K562 (cell line): Measurements from ENCODE around the gene TBC1D16. TPM values are rescaled to one million over a fixed set of nuclear protein-coding genes. Genes with fewer than 3 reads are reported as not detected.

Source experiments
- ATAC-seq: fragments of 200-7000 bp; cut with Tn5 transposase; 3 replicates; pipeline ENCODE4 v1.9.1; 2020; ENCODE audit warnings: moderate library complexity
- BruUV-seq: library from RNA; stranded (reverse); fragments of 400-500 nt; replicated peaks from 2 replicates; lab custom pipeline; 2021; lab: Mats Ljungman, UMichigan
- CTCF ChIA-PET: fragments of 300-600 bp; formaldehyde crosslinking; extraction: SDS; loops from one replicate; lab custom pipeline; 2021; ENCODE audit warnings: low intra/inter-chr PET ratio; lab: Yijun Ruan, JAX
- POLR2A ChIA-PET: fragments of 300-600, 350-650 bp; sonication (Branson Sonifier 250); formaldehyde crosslinking; extraction: SDS; loops from one replicate; lab custom pipeline; 2021; ENCODE audit warnings: antibody characterized with exemption, inconsistent platforms; lab: Yijun Ruan, JAX
- DNase-seq, 4 experiments: peaks; one replicate each; pipeline versions ENCODE4 v3.0.0 to v3.0.0-alpha.2; 2011 to 2018; ENCODE audit warnings: low spot score in 3 of 4, mixed read lengths in 3 of 4; ENCODE audit errors: extremely low read depth in 1 of 4
- FAIRE-seq: peaks from 2 replicates; lab custom pipeline; 2011; peaks lifted over from hg19 to GRCh38; lab: Jason Lieb, UNC
- H2AFZ ChIP-seq: 2 replicates; pipeline ENCODE4 v1.6.0; 2011; ENCODE audit warnings: low read depth, low read length, control low read depth, inconsistent platforms
- H3K27ac ChIP-seq: fragments of 200-600 bp; 3 replicates; pipeline ENCODE4 v1.8.0; 2011; ENCODE audit warnings: low read depth, mild to moderate bottlenecking, control low read depth, inconsistent platforms, low read length, moderate library complexity, mixed read lengths; ENCODE audit errors: extremely low read depth
- H3K27me3 ChIP-seq, 2 experiments: fragments of 300-600 bp in 1 of 2; 2 replicates in 1 of 2; 3 replicates in 1 of 2; pipeline versions ENCODE4 v1.6.0 to v1.8.0; 2011; ENCODE audit warnings: inconsistent platforms in 2 of 2, low read length in 2 of 2, mild to moderate bottlenecking in 1 of 2, mixed read lengths in 1 of 2, moderate library complexity in 1 of 2; ENCODE audit not compliant: control insufficient read depth in 2 of 2, insufficient read depth in 2 of 2
- H3K36me3 ChIP-seq: fragments of 300-600 bp; 3 replicates; pipeline ENCODE4 v1.8.0; 2011; ENCODE audit warnings: mild to moderate bottlenecking, low read length, inconsistent platforms; ENCODE audit not compliant: control insufficient read depth, insufficient read depth
- H3K4me1 ChIP-seq, 2 experiments: fragments of 200-600 bp in 1 of 2; replicated peaks in 1 of 2; 2 replicates in 1 of 2; 3 replicates in 1 of 2; pipeline versions ENCODE4 v1.5.1 to v1.8.0; 2011; ENCODE audit warnings: inconsistent platforms in 2 of 2, low read length in 2 of 2, mild to moderate bottlenecking in 1 of 2, mixed read lengths in 1 of 2, moderate library complexity in 1 of 2; ENCODE audit not compliant: control insufficient read depth in 2 of 2, insufficient read depth in 2 of 2
- H3K4me2 ChIP-seq: 2 replicates; pipeline ENCODE4 v1.6.1; 2011; ENCODE audit warnings: low read length, control low read depth, inconsistent platforms, mixed read lengths; ENCODE audit not compliant: insufficient read depth
- H3K4me3 ChIP-seq: fragments of 200-600 bp; sonication (generic), shearing (Covaris generic); 2 replicates; pipeline ENCODE4 v1.5.1; 2016; ENCODE audit warnings: control low read depth, inconsistent platforms
- H3K79me2 ChIP-seq: fragments of 200-600 bp; 3 replicates; pipeline ENCODE4 v1.8.0; 2011; ENCODE audit warnings: low read length, inconsistent platforms; ENCODE audit not compliant: control insufficient read depth, insufficient read depth
- H3K9ac ChIP-seq, 2 experiments: 2 replicates each; pipeline versions ENCODE4 v1.6.0 to v1.6.1; 2011; ENCODE audit warnings: low read depth in 2 of 2, low read length in 2 of 2, control low read depth in 1 of 2, inconsistent platforms in 1 of 2, mild to moderate bottlenecking in 1 of 2, mixed read lengths in 1 of 2; ENCODE audit not compliant: insufficient read depth in 1 of 2
- H3K9me1 ChIP-seq: one replicate; pipeline ENCODE4 v1.6.0; 2011; ENCODE audit warnings: inconsistent platforms, mild to moderate bottlenecking, low read length, moderate library complexity; ENCODE audit not compliant: control insufficient read depth, insufficient read depth
- H3K9me3 ChIP-seq: replicated peaks from 2 replicates; pipeline ENCODE4 v1.5.1; 2011; ENCODE audit warnings: low read depth, low read length, inconsistent platforms; ENCODE audit not compliant: control insufficient read depth, insufficient read depth
- H4K20me1 ChIP-seq: replicated peaks from 2 replicates; pipeline ENCODE4 v1.6.1; 2011; ENCODE audit warnings: low read length, inconsistent platforms, mixed read lengths; ENCODE audit not compliant: control insufficient read depth, insufficient read depth
- FOXA3 ChIP-seq, 2 experiments: fragments of 450-650 bp in 1 of 2; sonication (generic) in 1 of 2; formaldehyde crosslinking; IDR thresholded peaks in 1 of 2; conservative IDR thresholded peaks in 1 of 2; 2 replicates each; pipeline versions ENCODE4 v1.4.0 to v1.8.0; 2020 to 2022; ENCODE audit warnings: mild to moderate bottlenecking in 2 of 2, missing genetic modification reagents in 1 of 2
- HDAC1 ChIP-seq, 2 experiments: fragments of 450-650 bp; IDR thresholded peaks; 2 replicates each; pipeline ENCODE4 v1.6.1; 2016 to 2017; ENCODE audit warnings: inconsistent platforms in 1 of 2, mild to moderate bottlenecking in 1 of 2, moderate library complexity in 1 of 2
- PATZ1 ChIP-seq: fragments of 250-450 bp; sonication (Bioruptor Pico); IDR thresholded peaks from 2 replicates; pipeline ENCODE4 v1.5.0; 2020; ENCODE audit warnings: mild to moderate bottlenecking, borderline replicate concordance
- PHF20 ChIP-seq: fragments of 450-650 bp; IDR thresholded peaks from 2 replicates; pipeline ENCODE4 v1.6.1; 2018; ENCODE audit not compliant: partially characterized antibody
- SMAD3 ChIP-seq: fragments of 450-650 bp; formaldehyde crosslinking; conservative IDR thresholded peaks from 2 replicates; pipeline ENCODE4 v1.4.0; 2020; ENCODE audit warnings: mild to moderate bottlenecking
- SREBF1 ChIP-seq: fragments of 150-350 bp; IDR thresholded peaks from 2 replicates; pipeline ENCODE4 v1.6.1; 2014; ENCODE audit warnings: antibody characterized with exemption, low read depth, low read length, borderline replicate concordance
- YY1 ChIP-seq, 3 experiments: IDR thresholded peaks; 2 replicates each; pipeline ENCODE4 v1.6.1; 2011; ENCODE audit warnings: low read length in 2 of 3, mild to moderate bottlenecking in 2 of 3, moderate library complexity in 2 of 3, borderline replicate concordance in 1 of 3, control low read depth in 1 of 3, low read depth in 1 of 3; ENCODE audit not compliant: insufficient read depth in 3 of 3, insufficient replicate concordance in 2 of 3, control insufficient read depth in 1 of 3, insufficient read length in 1 of 3; ENCODE audit errors: extremely low read depth in 1 of 3
- ZBTB33 ChIP-seq: sonication (generic); formaldehyde crosslinking; IDR thresholded peaks from 2 replicates; pipeline ENCODE4 v1.8.1; 2023; ENCODE audit warnings: mild to moderate bottlenecking, missing genetic modification reagents
- ZNF23 ChIP-seq: fragments of 250-450 bp; sonication (Bioruptor Pico); IDR thresholded peaks from 2 replicates; pipeline ENCODE4 v1.4.0; 2020; ENCODE audit warnings: mild to moderate bottlenecking
- ZNF586 ChIP-seq: fragments of 450-650 bp; formaldehyde crosslinking; conservative IDR thresholded peaks from 2 replicates; pipeline ENCODE4 v1.4.0; 2020; ENCODE audit warnings: mild to moderate bottlenecking, moderate library complexity
- ZNF639 ChIP-seq, 2 experiments: fragments of 200-800 bp in 1 of 2; sonication (Bioruptor generic) in 1 of 2; sonication (generic) in 1 of 2; formaldehyde crosslinking in 1 of 2; IDR thresholded peaks in 1 of 2; conservative IDR thresholded peaks in 1 of 2; 2 replicates each; pipeline versions ENCODE4 v1.5.0 to v1.6.1; 2016 to 2020; ENCODE audit warnings: missing compliant biosample characterization in 1 of 2, missing genetic modification characterization in 1 of 2, missing genetic modification reagents in 1 of 2
- ZNF764 ChIP-seq: fragments of 250-450 bp; sonication (Bioruptor Pico); IDR thresholded peaks from 2 replicates; pipeline ENCODE4 v1.4.0; 2020; ENCODE audit warnings: low read depth, mild to moderate bottlenecking, moderate library complexity
- WGBS: fragments of 100-300 bp; shearing (Covaris generic); methylation state at CpG from one replicate; pipeline ENCODE4 v1.1.6; 2016; ENCODE audit warnings: low coverage, mixed read lengths; ENCODE audit not compliant: insufficient coverage; ENCODE audit errors: missing lambda C conversion rate; 5-methylcytosine and 5-hydroxymethylcytosine counted together
- in situ Hi-C: fragments of 300-500 bp; cut with MboI; formaldehyde crosslinking; loops from 4 replicates; pipeline ENCODE4 v1.15.0; 2018; ENCODE audit warnings: inconsistent platforms, mixed read lengths
- intact Hi-C: fragments of 100-400 bp; cut with micrococcal nuclease; formaldehyde crosslinking; loops from 2 replicates; pipeline ENCODE4 v1.14.2; 2022
- polyA plus RNA-seq, 8 experiments: library from polyadenylated mRNA; depleted of rRNA in 4 of 8; stranded (reverse) in 5 of 8; unstranded in 3 of 8; fragments of >200 nt; fragmentation: Nextera tagmentation in 2 of 8; fragmentation: Illumina TruSeq in 1 of 8; extraction: Ambion mirVana in 2 of 8; extraction: Trizol in 1 of 8; gene quantifications; 2 replicates each; pipeline versions ENCODE4 v1.2.1 to v1.2.3, GENCODE V29; 2011 to 2014; ENCODE audit warnings: inconsistent platforms in 1 of 8, missing spikeins in 1 of 8
- total RNA-seq, 7 experiments: library from RNA; depleted of rRNA in 6 of 7; stranded (reverse); fragments of >200 nt in 6 of 7; fragmentation: Illumina TruSeq in 2 of 7; extraction: Trizol in 2 of 7; gene quantifications; 2 replicates each; pipeline versions ENCODE4 v1.2.1 to v1.2.3, GENCODE V29; 2011 to 2021; ENCODE audit warnings: low replicate concordance in 1 of 7

Gene TBC1D16
- total and polyA plus RNA-seq, 9 of the 15 experiments (the other 6 are each of a cell fraction or from before 2014, with no cell fraction given), result 0.01 to 0.20 (median 0.03) TPM; not detected in 1

- TF ChIP-seq SREBF1, result no peak
- TF ChIP-seq, all 486 proteins: peak for 0
These were observed 54.6 kb downstream of the TBC1D16 start (continued) for GRCh38 chr17:79981090-79981489.

GRCh38 chr17:79980246-79981043 is 55.2 kb downstream of the TBC1D16 start:
- FAIRE-seq, result no peak
- Histone ChIP-seq H3K9ac (no peak overlapping the region), H3K27me3 (peaks cover 71 to 87% of the 10 kb centered on the region in 2 experiments), H3K36me3 (no peaks in the 10 kb centered on the region), H3K4me2 (no peak overlapping the region), H3K4me3 (no peak overlapping the region), H3K27ac (no peak overlapping the region), H3K9me3 (no peaks in the 10 kb centered on the region), H3K79me2 (no peaks in the 10 kb centered on the region), H4K20me1 (peaks cover 6% of the 10 kb centered on the region; the same call in 1 of the 2 replicates), H3K4me1 (peaks cover 0 to 18% of the 10 kb centered on the region in 2 experiments; a peak in 2 of 5 replicates), H3K9me1 (no peaks in the 10 kb centered on the region), H2AFZ (no peak overlapping the region)
- no peak for DNase-seq
- POLR2A ChIA-PET, result interaction anchor here (1.0 kb wide), 1 partner anchor 27 kb away, joined by 4 read pairs; no protein-coding TSS in a partner anchor
- CTCF ChIA-PET, result no interaction called here
- BruUV-seq, result no TSS peak
- in situ Hi-C loops (no loop called here), intact Hi-C loops (no loop called here)
- ATAC-seq, result no peak
- WGBS, result 9% methylated on average over 23 of the region's 23 CpGs
- TF ChIP-seq FOXA3 (CRISPR knock-in tag; conservative IDR thresholded peaks at IDR 0.05 in 1 of 2, IDR thresholded peaks at IDR 0.05 in 1 of 2) (no peak), ZBTB33 (CRISPR knock-in tag) (no peak), HDAC1 (IDR thresholded peaks at IDR 0.05) (no peak), SMAD3 (no peak), ZNF764 (CRISPR knock-in tag) (no peak), ZNF639 (CRISPR knock-in tag; conservative IDR thresholded peaks at IDR 0.05 in 1 of 2, IDR thresholded peaks at IDR 0.05 in 1 of 2) (no peak), YY1 (IDR thresholded peaks at IDR 0.05; ENCODE audit: borderline replicate concordance in 1 of 3, control insufficient read depth in 1 of 3, extremely low read depth in 1 of 3, insufficient read depth in 3 of 3, insufficient read length in 1 of 3, insufficient replicate concordance in 2 of 3, low read depth in 1 of 3, low read length in 2 of 3) (no peak), PATZ1 (CRISPR knock-in tag) (no peak), ZNF586 (CRISPR knock-in tag) (no peak), ZNF23 (CRISPR knock-in tag) (no peak), PHF20 (no peak)
